Vagina (tissue), 2 donors: ENCODE data around the gene FBXL17. TPM values are rescaled to one million over a fixed set of nuclear protein-coding genes. Genes with fewer than 3 reads are reported as not detected.

ENCODE experiments used
- DNase-seq, 2 donors: peaks; one replicate each; pipeline ENCODE4 v3.0.0-alpha.2; 2017; ENCODE audit errors: extremely low spot score in 2 of 2
- H3K27ac ChIP-seq: fragments of 200-600 bp; sonication (generic); one replicate; pipeline ENCODE4 v1.5.1; 2019
- H3K27me3 ChIP-seq: fragments of 200-600 bp; sonication (generic); one replicate; pipeline ENCODE4 v1.5.1; 2019
- H3K36me3 ChIP-seq, 2 donors: fragments of 200-600 bp; sonication (generic); one replicate each; pipeline ENCODE4 v1.5.1; 2017 to 2019
- H3K4me1 ChIP-seq: fragments of 200-600 bp; sonication (generic); one replicate; pipeline ENCODE4 v1.5.1; 2019
- H3K4me3 ChIP-seq, 2 donors: fragments of 200-600 bp; sonication (generic); 1 replicate in 1 of 2; 2 replicates in 1 of 2; pipeline ENCODE4 v1.5.1; 2016 to 2019
- H3K9me3 ChIP-seq: fragments of 200-600 bp; sonication (generic); one replicate; pipeline ENCODE4 v1.5.1; 2019
- CTCF ChIP-seq, 3 experiments: fragments of 450-650 bp in 2 of 3; fragments of 200-600 bp in 1 of 3; sonication (generic) in 1 of 3; IDR thresholded peaks; one replicate each; pipeline ENCODE4 v1.5.1; 2017 to 2019; ENCODE audit warnings: antibody characterized with exemption in 3 of 3, mild to moderate bottlenecking in 2 of 3, moderate library complexity in 2 of 3
- POLR2A ChIP-seq, 2 donors: fragments of 450-650 bp; IDR thresholded peaks; one replicate each; pipeline ENCODE4 v1.6.1; 2017; ENCODE audit warnings: antibody characterized with exemption in 2 of 2, mild to moderate bottlenecking in 2 of 2, moderate library complexity in 2 of 2
- POLR2AphosphoS5 ChIP-seq, 2 donors: sonication (generic); formaldehyde crosslinking; IDR thresholded peaks; one replicate each; pipeline ENCODE4 v1.9.0; 2017; ENCODE audit warnings: antibody characterized with exemption in 2 of 2, mild to moderate bottlenecking in 2 of 2, low read depth in 1 of 2; ENCODE audit not compliant: insufficient read depth in 1 of 2
- intact Hi-C: fragments of 100-400 bp; cut with DNase I; formaldehyde crosslinking; loops from one replicate; pipeline ENCODE4 v1.15.1; 2023
- total RNA-seq: library from RNA; depleted of rRNA; stranded (reverse); fragments of >200 nt; gene quantifications from one replicate; pipeline ENCODE4 v1.2.3, GENCODE V29; 2016

Gene FBXL17
- total RNA-seq, 1 donor from 2014 or later: 15.0 TPM

- no peak for DNase-seq
- Histone ChIP-seq H3K27ac (no peak overlapping the region), H3K9me3 (no peaks in the 10 kb centered on the region), H3K4me3 (no peak overlapping the region), H3K4me1 (no peaks in the 10 kb centered on the region), H3K36me3 (no peaks in the 10 kb centered on the region), H3K27me3 (no peaks in the 10 kb centered on the region)
- intact Hi-C loops: no loop called here
- no peak for TF ChIP-seq CTCF (IDR thresholded peaks at IDR 0.05)
- no peak for TF ChIP-seq POLR2A (IDR thresholded peaks at IDR 0.05)
- no peak for TF ChIP-seq POLR2AphosphoS5 (IDR thresholded peaks at IDR 0.05; ENCODE audit: insufficient read depth in 1 of 2, low read depth in 1 of 2)
These were observed 566.8 kb downstream of the FBXL17 start for GRCh38 chr5:107815109-107815508.

- no peak overlapping the region for H3K4me3 ChIP-seq
- TF ChIP-seq CTCF (IDR thresholded peaks at IDR 0.05): no peak
- no peak for TF ChIP-seq POLR2AphosphoS5 (IDR thresholded peaks at IDR 0.05; ENCODE audit: insufficient read depth in 1 of 2, low read depth in 1 of 2)
- TF ChIP-seq POLR2A (IDR thresholded peaks at IDR 0.05): no peak
- no peak for DNase-seq
- no peaks in the 10 kb centered on the region for H3K9me3 ChIP-seq
- H3K27me3 ChIP-seq: no peaks in the 10 kb centered on the region
- H3K36me3 ChIP-seq: no peaks in the 10 kb centered on the region
- no peak overlapping the region for H3K27ac ChIP-seq
- no peaks in the 10 kb centered on the region for H3K4me1 ChIP-seq
- intact Hi-C loops: no loop called here
These were observed 567.6 kb downstream of the FBXL17 start for GRCh38 chr5:107814183-107814827.

- intact Hi-C loops: no loop called here
- Histone ChIP-seq H3K36me3 (no peaks in the 10 kb centered on the region), H3K27me3 (no peaks in the 10 kb centered on the region), H3K4me3 (no peak overlapping the region), H3K9me3 (no peaks in the 10 kb centered on the region), H3K27ac (no peak overlapping the region), H3K4me1 (no peaks in the 10 kb centered on the region)
- TF ChIP-seq POLR2A (IDR thresholded peaks at IDR 0.05) (no peak), POLR2AphosphoS5 (IDR thresholded peaks at IDR 0.05; ENCODE audit: insufficient read depth in 1 of 2, low read depth in 1 of 2) (no peak), CTCF (IDR thresholded peaks at IDR 0.05) (no peak)
- DNase-seq: no peak
These were observed 568.3 kb downstream of the FBXL17 start for GRCh38 chr5:107813559-107813958.

- Histone ChIP-seq H3K4me3 (no peak overlapping the region), H3K9me3 (no peaks in the 10 kb centered on the region), H3K27me3 (no peaks in the 10 kb centered on the region), H3K36me3 (no peaks in the 10 kb centered on the region), H3K27ac (no peak overlapping the region), H3K4me1 (no peaks in the 10 kb centered on the region)
- no peak for DNase-seq
- intact Hi-C loops: no loop called here
- TF ChIP-seq POLR2AphosphoS5 (IDR thresholded peaks at IDR 0.05; ENCODE audit: insufficient read depth in 1 of 2, low read depth in 1 of 2) (no peak), POLR2A (IDR thresholded peaks at IDR 0.05) (no peak), CTCF (IDR thresholded peaks at IDR 0.05) (no peak)
These were observed 569.2 kb downstream of the FBXL17 start for GRCh38 chr5:107812570-107813141.
